LNCaP clone FGC (cell line): ENCODE results near the gene FBLN1.

Source experiments
- DNase-seq: peaks from one replicate; pipeline ENCODE4 v3.0.0-alpha.2; 2011; ENCODE audit warnings: low read depth
- H3K4me3 ChIP-seq: 2 replicates; pipeline ENCODE4 v1.5.1; 2011; ENCODE audit warnings: mild to moderate bottlenecking, low read depth, low read length, control low read depth
- TF ChIP-seq, protein P1 (sequence below): IDR thresholded peaks from 2 replicates; pipeline ENCODE4 v1.5.1; 2012; ENCODE audit warnings: mild to moderate bottlenecking; ENCODE audit not compliant: control insufficient read depth, insufficient read depth; ENCODE audit errors: extremely low read depth

FBLN1 gene

DNA sequence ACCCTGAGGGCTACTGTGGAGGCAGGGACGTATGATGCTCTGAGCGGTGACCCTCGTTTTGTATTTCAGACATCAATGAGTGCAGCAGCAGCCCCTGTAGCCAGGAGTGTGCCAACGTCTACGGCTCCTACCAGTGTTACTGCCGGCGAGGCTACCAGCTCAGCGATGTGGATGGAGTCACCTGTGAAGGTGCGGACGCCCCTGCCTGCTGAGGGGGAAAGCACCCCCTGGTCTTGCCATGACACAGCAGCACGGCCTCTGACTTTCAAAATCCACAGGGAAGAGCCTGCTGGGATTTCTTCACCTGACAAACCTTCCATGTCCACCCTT, 44.3 kb downstream of the FBLN1 start:
- TF ChIP-seq, protein P1, sequence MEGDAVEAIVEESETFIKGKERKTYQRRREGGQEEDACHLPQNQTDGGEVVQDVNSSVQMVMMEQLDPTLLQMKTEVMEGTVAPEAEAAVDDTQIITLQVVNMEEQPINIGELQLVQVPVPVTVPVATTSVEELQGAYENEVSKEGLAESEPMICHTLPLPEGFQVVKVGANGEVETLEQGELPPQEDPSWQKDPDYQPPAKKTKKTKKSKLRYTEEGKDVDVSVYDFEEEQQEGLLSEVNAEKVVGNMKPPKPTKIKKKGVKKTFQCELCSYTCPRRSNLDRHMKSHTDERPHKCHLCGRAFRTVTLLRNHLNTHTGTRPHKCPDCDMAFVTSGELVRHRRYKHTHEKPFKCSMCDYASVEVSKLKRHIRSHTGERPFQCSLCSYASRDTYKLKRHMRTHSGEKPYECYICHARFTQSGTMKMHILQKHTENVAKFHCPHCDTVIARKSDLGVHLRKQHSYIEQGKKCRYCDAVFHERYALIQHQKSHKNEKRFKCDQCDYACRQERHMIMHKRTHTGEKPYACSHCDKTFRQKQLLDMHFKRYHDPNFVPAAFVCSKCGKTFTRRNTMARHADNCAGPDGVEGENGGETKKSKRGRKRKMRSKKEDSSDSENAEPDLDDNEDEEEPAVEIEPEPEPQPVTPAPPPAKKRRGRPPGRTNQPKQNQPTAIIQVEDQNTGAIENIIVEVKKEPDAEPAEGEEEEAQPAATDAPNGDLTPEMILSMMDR, result no peak
- H3K4me3 ChIP-seq, result no peak overlapping the region
- DNase-seq, result no peak

GRCh38 chr22:45547731-45548130, 45.0 kb downstream of the FBLN1 start:
- TF ChIP-seq, protein P1, result no peak
- no peak for DNase-seq

GRCh38 chr22:45548247-45548840, 45.7 kb downstream of the FBLN1 start:
- DNase-seq, result no peak
- no peak overlapping the region for H3K4me3 ChIP-seq
- TF ChIP-seq, protein P1, result no peak

More at GRCh38 chr22:45547731-45548130, 45.0 kb downstream of the FBLN1 start:
- no peak overlapping the region for H3K4me3 ChIP-seq

DNA sequence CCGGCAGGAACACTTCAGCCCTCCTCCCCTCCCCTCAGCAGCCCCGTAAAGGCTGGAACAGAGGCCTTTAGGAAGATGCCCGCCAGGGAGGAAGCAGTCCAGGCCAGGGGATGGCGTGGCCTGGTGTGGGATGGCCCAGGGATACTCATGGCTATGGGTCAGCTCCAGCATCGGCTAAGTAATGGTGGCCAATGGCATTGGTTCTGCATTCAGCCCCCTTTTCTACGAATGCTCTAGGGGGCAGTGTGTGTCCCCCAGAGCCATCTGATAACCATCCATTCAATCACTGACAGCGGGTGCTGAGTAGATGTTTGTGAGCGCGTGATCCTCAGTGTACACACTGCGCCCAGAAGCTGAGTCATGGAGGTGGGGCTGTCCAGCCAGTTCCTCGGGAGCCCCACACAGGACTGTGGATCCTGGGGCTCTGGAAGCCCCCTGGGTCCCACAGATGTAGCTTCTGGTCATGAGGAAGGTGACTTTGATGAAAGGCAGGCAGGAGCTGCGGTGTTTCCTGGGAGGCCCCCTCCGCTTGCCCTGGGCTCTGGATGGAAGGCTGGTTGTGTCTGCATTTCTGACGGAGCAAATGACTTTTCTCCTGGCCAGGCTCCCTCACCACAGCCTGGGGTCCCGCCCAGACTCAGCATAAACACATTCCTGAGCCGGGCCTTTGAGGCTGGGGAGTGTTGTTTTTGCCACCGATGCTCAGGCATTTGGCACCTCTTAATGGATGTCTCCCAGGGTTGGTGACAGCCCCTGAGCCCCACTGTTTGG, 46.5 kb downstream of the FBLN1 start:
- DNase-seq, result no peak

DNA sequence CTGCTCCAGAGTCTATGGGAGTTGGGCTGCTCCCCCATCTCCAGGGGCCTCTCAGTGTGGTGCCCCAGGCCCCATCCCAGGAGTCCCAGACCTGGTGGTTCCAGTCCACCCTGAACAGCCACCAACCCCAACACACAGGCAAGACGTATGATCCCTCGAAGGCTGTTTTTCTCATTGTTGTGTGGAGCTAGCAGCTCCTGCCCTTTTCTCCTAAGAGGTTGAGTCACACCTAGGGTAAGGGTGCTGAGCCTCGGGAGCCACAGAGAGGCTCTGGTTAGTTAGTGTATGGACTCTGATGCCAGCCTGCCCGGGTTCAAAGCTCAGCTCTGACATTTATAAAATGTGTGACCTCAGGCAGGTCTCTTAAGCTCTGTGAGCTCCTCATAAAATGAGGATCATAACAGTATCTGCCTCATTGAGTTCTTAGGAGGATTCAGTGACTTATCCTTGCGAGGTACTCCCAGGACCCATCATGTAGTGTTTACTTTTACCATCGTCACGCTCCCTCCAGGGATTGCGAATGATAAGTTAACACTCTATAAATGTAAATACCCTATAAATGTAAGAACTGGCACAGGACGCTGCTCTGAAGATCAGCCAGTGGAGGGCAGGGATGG, 47.2 kb downstream of the FBLN1 start:
- no peak overlapping the region for H3K4me3 ChIP-seq
- DNase-seq, result no peak
- TF ChIP-seq, protein P1, result no peak

More for the DNA sequence above, 46.5 kb downstream of the FBLN1 start:
- TF ChIP-seq, protein P1, result no peak
- no peak overlapping the region for H3K4me3 ChIP-seq

DNA sequence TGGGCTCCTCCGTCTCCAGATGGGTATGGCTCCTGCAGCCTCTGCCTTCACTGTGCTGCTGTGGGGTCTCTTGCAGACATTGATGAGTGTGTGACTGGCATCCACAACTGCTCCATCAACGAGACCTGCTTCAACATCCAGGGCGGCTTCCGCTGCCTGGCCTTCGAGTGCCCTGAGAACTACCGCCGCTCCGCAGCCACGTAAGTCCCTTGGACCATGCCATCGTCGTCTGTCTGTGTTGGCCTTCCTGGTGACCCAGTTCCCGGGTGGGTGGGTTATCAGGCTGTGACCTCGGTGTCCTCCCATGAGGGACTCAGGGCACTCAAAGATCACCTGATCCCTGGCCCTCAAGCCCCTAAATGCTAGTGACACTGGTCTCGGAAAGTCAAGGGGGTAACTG, 47.7 kb downstream of the FBLN1 start:
- TF ChIP-seq, protein P1, result no peak
- H3K4me3 ChIP-seq, result no peak overlapping the region
- no peak for DNase-seq
